WTC11 (cell line): Measurements from ENCODE around the gene ZBTB7B.

Source experiments
- ELF4 ChIP-seq: sonication (generic); formaldehyde crosslinking; IDR thresholded peaks from 2 replicates; pipeline ENCODE4 v1.8.1; 2022; ENCODE audit warnings: low read depth, mild to moderate bottlenecking, moderate library complexity, missing genetic modification reagents
- ESRRA ChIP-seq: sonication (generic); formaldehyde crosslinking; IDR thresholded peaks from 2 replicates; pipeline ENCODE4 v1.8.1; 2022; ENCODE audit warnings: mild to moderate bottlenecking, missing genetic modification reagents, borderline replicate concordance
- JUN ChIP-seq: sonication (generic); formaldehyde crosslinking; IDR thresholded peaks from 2 replicates; pipeline ENCODE4 v1.8.0; 2023; ENCODE audit warnings: mild to moderate bottlenecking, missing genetic modification reagents
- NFATC4 ChIP-seq: fragments of 250-450 bp; sonication (Bioruptor Pico); IDR thresholded peaks from 2 replicates; pipeline ENCODE4 v1.9.0; 2021; ENCODE audit warnings: mild to moderate bottlenecking
- NFYB ChIP-seq: sonication (generic); formaldehyde crosslinking; conservative IDR thresholded peaks from 2 replicates; pipeline ENCODE4 v1.8.0; 2022; ENCODE audit warnings: low read depth, missing genetic modification reagents
- ZBTB21 ChIP-seq: sonication (generic); formaldehyde crosslinking; IDR thresholded peaks from 2 replicates; pipeline ENCODE4 v1.8.1; 2023; ENCODE audit warnings: mild to moderate bottlenecking, missing genetic modification reagents, borderline replicate concordance
- TF ChIP-seq, protein P1 (sequence below): sonication (generic); formaldehyde crosslinking; IDR thresholded peaks from 2 replicates; pipeline ENCODE4 v1.8.0; 2022; ENCODE audit warnings: mild to moderate bottlenecking, missing genetic modification reagents
- TF ChIP-seq, protein P2 (sequence below): fragments of 200-600 bp; IDR thresholded peaks from 2 replicates; pipeline ENCODE4 v1.8.0; 2022; ENCODE audit warnings: antibody characterized with exemption
- TF ChIP-seq, protein P3 (sequence below): sonication (generic); formaldehyde crosslinking; IDR thresholded peaks from 2 replicates; pipeline ENCODE4 v1.8.1; 2023; ENCODE audit warnings: mild to moderate bottlenecking, moderate library complexity, missing genetic modification reagents
- TF ChIP-seq, protein P4 (sequence below): sonication (generic); formaldehyde crosslinking; IDR thresholded peaks from 2 replicates; pipeline ENCODE4 v1.8.1; 2023; ENCODE audit warnings: mild to moderate bottlenecking, missing genetic modification reagents

DNA sequence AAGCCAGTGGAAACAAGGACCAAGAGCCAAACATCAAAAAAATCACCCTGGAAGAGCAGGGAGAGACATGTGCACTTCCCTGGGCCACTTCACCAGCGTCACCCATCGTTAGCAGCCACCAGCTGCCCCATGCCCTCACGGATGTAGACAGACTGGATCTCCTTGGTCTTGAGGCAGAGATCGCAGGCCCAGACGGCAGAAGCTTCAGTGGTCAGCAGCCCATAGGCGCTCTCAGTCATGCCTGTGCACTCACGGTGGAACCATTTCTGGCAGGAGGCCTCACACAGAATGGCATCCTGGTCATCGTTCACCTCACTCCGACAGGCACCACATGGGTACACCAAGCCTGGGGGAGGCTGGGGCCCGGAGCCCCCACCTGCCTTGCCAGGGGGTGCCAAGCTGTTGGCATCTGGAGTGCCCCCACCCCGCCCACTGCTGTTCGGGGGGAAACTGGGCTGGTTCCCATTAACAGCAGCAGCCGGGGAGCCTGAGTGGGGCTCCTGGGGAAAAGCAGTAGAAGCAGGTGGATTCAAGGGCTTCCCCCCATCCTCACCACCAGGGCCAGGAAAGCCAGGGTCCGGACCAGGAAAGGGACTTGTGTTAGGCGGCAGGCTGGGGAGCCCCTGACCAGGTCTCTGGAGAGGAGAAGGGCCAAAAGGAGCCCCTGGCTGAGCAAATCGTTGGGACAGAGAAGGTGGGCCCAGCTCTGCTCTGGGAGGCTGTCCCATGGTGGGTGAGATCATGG, 43.7 kb upstream of the ZBTB7B start:
- TF ChIP-seq, protein P1, sequence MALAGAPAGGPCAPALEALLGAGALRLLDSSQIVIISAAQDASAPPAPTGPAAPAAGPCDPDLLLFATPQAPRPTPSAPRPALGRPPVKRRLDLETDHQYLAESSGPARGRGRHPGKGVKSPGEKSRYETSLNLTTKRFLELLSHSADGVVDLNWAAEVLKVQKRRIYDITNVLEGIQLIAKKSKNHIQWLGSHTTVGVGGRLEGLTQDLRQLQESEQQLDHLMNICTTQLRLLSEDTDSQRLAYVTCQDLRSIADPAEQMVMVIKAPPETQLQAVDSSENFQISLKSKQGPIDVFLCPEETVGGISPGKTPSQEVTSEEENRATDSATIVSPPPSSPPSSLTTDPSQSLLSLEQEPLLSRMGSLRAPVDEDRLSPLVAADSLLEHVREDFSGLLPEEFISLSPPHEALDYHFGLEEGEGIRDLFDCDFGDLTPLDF (CRISPR knock-in tag), result no peak
- TF ChIP-seq NFATC4 (CRISPR knock-in tag) (no peak), ELF4 (no peak), JUN (CRISPR knock-in tag) (no peak), ESRRA (CRISPR knock-in tag) (no peak), NFYB (CRISPR knock-in tag) (no peak), ZBTB21 (CRISPR knock-in tag) (no peak)
- TF ChIP-seq, protein P2, sequence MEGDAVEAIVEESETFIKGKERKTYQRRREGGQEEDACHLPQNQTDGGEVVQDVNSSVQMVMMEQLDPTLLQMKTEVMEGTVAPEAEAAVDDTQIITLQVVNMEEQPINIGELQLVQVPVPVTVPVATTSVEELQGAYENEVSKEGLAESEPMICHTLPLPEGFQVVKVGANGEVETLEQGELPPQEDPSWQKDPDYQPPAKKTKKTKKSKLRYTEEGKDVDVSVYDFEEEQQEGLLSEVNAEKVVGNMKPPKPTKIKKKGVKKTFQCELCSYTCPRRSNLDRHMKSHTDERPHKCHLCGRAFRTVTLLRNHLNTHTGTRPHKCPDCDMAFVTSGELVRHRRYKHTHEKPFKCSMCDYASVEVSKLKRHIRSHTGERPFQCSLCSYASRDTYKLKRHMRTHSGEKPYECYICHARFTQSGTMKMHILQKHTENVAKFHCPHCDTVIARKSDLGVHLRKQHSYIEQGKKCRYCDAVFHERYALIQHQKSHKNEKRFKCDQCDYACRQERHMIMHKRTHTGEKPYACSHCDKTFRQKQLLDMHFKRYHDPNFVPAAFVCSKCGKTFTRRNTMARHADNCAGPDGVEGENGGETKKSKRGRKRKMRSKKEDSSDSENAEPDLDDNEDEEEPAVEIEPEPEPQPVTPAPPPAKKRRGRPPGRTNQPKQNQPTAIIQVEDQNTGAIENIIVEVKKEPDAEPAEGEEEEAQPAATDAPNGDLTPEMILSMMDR, result no peak
- TF ChIP-seq, protein P3, sequence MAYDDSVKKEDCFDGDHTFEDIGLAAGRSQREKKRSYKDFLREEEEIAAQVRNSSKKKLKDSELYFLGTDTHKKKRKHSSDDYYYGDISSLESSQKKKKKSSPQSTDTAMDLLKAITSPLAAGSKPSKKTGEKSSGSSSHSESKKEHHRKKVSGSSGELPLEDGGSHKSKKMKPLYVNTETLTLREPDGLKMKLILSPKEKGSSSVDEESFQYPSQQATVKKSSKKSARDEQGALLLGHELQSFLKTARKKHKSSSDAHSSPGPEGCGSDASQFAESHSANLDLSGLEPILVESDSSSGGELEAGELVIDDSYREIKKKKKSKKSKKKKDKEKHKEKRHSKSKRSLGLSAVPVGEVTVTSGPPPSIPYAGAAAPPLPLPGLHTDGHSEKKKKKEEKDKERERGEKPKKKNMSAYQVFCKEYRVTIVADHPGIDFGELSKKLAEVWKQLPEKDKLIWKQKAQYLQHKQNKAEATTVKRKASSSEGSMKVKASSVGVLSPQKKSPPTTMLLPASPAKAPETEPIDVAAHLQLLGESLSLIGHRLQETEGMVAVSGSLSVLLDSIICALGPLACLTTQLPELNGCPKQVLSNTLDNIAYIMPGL, result no peak
- TF ChIP-seq, protein P4, sequence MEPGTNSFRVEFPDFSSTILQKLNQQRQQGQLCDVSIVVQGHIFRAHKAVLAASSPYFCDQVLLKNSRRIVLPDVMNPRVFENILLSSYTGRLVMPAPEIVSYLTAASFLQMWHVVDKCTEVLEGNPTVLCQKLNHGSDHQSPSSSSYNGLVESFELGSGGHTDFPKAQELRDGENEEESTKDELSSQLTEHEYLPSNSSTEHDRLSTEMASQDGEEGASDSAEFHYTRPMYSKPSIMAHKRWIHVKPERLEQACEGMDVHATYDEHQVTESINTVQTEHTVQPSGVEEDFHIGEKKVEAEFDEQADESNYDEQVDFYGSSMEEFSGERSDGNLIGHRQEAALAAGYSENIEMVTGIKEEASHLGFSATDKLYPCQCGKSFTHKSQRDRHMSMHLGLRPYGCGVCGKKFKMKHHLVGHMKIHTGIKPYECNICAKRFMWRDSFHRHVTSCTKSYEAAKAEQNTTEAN, result no peak
